ENCODE measurements around the gene ZNF780B. TPM values are rescaled to one million over a fixed set of nuclear protein-coding genes. Genes with fewer than 3 reads are reported as not detected.

The ZNF780B gene
- total and polyA plus RNA-seq, 2 of the 8 experiments (the other 6 are each of a cell fraction or from before 2014, with no cell fraction given), result 3.1 to 22.4 TPM

DNA sequence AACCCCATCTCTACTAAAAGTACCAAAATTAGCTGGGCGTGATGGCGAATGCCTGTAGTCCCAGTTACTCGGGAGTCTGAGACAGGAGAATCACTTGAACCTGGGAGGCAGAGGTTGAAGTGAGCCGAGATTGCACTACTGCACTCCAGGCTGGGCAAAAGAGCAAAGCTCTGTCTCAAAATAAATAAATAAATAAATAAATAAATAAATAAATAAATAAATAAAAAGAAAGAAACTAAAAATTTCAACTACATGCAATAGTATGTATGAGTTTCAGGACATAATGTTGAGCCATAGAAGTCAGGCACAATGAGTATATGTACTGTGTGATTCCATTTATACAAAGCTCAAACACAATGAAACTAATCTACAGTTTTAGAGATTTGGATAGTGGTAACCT, 47.6 kb upstream of the ZNF780B start:
- no peaks in the 10 kb centered on the region for H3K23me2 ChIP-seq (ENCODE audit: low read depth, low read length)
- no peak overlapping the region for H4K8ac ChIP-seq (ENCODE audit: extremely low read depth, insufficient read depth, low read length)
- H3K18ac ChIP-seq (ENCODE audit: extremely low read depth, low read length), result no peak overlapping the region
- no peaks in the 10 kb centered on the region for H3K4me1 ChIP-seq (replicated peaks in 1 of 4; ENCODE audit: control insufficient read depth in 3 of 4, insufficient read depth in 4 of 4, low read length in 3 of 4)
- WGBS, 2 experiments (ENCODE audit: extremely low coverage in 1 of 2, insufficient coverage in 1 of 2, insufficient read length in 1 of 2, insufficient replicate concordance in 2 of 2, low coverage in 1 of 2, low lambda C conversion rate in 2 of 2, missing lambda C conversion rate in 1 of 2), result 91% methylated on average over 4 of the region's 4 CpGs; no CpG with 5 or more reads in 1 of the 2 experiments
- H3K4ac ChIP-seq (replicated peaks; ENCODE audit: insufficient read length, low read depth, low read length), result no peak overlapping the region
- FAIRE-seq (no peak), DNase-seq (ENCODE audit: low read depth in 1 of 2, low spot score in 2 of 2) (no peak)
- no peak overlapping the region for H2AK5ac ChIP-seq (ENCODE audit: low read depth, low read length)
- no peak overlapping the region for H3K27ac ChIP-seq (ENCODE audit: low read depth, low read length)
- no peak overlapping the region for H3K9ac ChIP-seq (replicated peaks in 1 of 4; ENCODE audit: extremely low read depth in 1 of 4, low read depth in 3 of 4, low read length in 3 of 4)
- H3K56ac ChIP-seq (replicated peaks; ENCODE audit: insufficient read length, low read depth, low read length), result no peak overlapping the region
- H2BK5ac ChIP-seq (ENCODE audit: low read depth, low read length), result no peak overlapping the region
- H3K9me3 ChIP-seq (ENCODE audit: insufficient read depth in 2 of 2, low read depth in 1 of 2, low read length in 1 of 2), result peaks cover 6 to 7% of the 10 kb centered on the region in 2 experiments; a peak in 3 of 4 replicates
- no peaks in the 10 kb centered on the region for H4K20me1 ChIP-seq (replicated peaks in 1 of 2; ENCODE audit: control insufficient read depth in 1 of 2, insufficient read depth in 2 of 2, low read length in 2 of 2)
- no peak overlapping the region for H2BK15ac ChIP-seq (ENCODE audit: low read length)
- ChIA-PET POLR2A (ENCODE audit: partially characterized antibody) (no interaction called here), CTCF (ENCODE audit: partially characterized antibody) (interaction anchor here (0.6 kb wide), 1 partner anchor 1732 kb away, joined by 4 read pairs; no protein-coding TSS in a partner anchor)
- H4K5ac ChIP-seq (ENCODE audit: insufficient read length, low read depth, low read length), result no peak overlapping the region
- no peak overlapping the region for H3K4me2 ChIP-seq (ENCODE audit: insufficient read depth in 1 of 2, low read depth in 2 of 2, low read length in 2 of 2)
- no peak overlapping the region for H2BK12ac ChIP-seq (ENCODE audit: low read depth, low read length)
- no peak overlapping the region for H2AFZ ChIP-seq (ENCODE audit: low read length)
- no peaks in the 10 kb centered on the region for H3K79me2 ChIP-seq (ENCODE audit: control insufficient read depth in 1 of 2, insufficient read depth in 2 of 2, low read length in 2 of 2)
- no peaks in the 10 kb centered on the region for H3K36me3 ChIP-seq (ENCODE audit: control insufficient read depth in 2 of 4, insufficient read depth in 4 of 4, low read length in 3 of 4)
- no peak overlapping the region for H2BK120ac ChIP-seq (replicated peaks; ENCODE audit: low read depth, low read length)
- H4K91ac ChIP-seq (replicated peaks; ENCODE audit: insufficient read length, low read length), result no peak overlapping the region
- H3K4me3 ChIP-seq (ENCODE audit: extremely low read depth in 1 of 4, insufficient read depth in 2 of 4, low read depth in 3 of 4, low read length in 4 of 4), result no peak overlapping the region
- H3K79me1 ChIP-seq (ENCODE audit: low read depth, low read length), result no peaks in the 10 kb centered on the region; the same call in 1 of the 2 replicates
- H3K14ac ChIP-seq (ENCODE audit: insufficient read length), result no peak overlapping the region
- no peak overlapping the region for H2BK20ac ChIP-seq (ENCODE audit: low read length)
- H3K23ac ChIP-seq (ENCODE audit: insufficient read length), result no peak overlapping the region
- TF ChIP-seq POLR2AphosphoS5 (IDR thresholded peaks at IDR 0.05; ENCODE audit: low read depth, low read length), result no peak
- no peak for TF ChIP-seq SIX5 (IDR thresholded peaks at IDR 0.05; ENCODE audit: low read depth, low read length)
- TF ChIP-seq BRCA1 (IDR thresholded peaks at IDR 0.05; ENCODE audit: low read depth, low read length), result no peak
- TF ChIP-seq POU5F1 (IDR thresholded peaks at IDR 0.05; ENCODE audit: low read depth, low read length), result no peak
- TF ChIP-seq JUND (IDR thresholded peaks at IDR 0.05; ENCODE audit: low read length), result no peak
- TF ChIP-seq EGR1 (IDR thresholded peaks at IDR 0.05; ENCODE audit: borderline replicate concordance, low read depth, low read length), result no peak
- no peak for TF ChIP-seq TCF12 (IDR thresholded peaks at IDR 0.05; ENCODE audit: low read depth, low read length)
- no peak for TF ChIP-seq CREB1 (IDR thresholded peaks at IDR 0.05)
- no peak for TF ChIP-seq RNF2 (IDR thresholded peaks at IDR 0.05; ENCODE audit: borderline replicate concordance, low read depth, low read length, missing control alignments, poor library complexity, severe bottlenecking)
- H3K27me3 ChIP-seq (replicated peaks in 1 of 4; ENCODE audit: control insufficient read depth in 3 of 4, extremely low read depth in 1 of 4, insufficient read depth in 3 of 4, low read length in 3 of 4), result no peaks in the 10 kb centered on the region

Data from H1 (cell line).